ENCODE data around the gene JMJD8.

DNA sequence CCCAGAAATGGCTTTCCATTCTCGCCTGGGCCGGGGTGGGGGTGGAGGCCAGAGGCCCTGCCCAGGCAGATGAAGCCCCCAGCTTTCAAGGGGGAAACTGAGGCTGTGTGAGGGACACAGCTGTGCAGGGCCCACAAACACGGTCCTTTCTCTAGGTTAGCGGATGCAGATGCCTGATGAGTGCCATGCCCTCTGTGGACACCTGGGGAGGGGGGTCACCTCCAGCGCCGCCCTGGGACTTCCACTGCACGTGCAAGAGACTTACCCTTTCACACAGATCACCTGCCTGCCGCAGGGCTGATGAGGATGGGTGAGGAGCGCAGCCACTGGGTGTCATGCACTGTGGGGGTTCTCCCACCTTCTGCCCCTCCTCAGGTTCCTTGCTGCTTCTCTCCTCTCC lies 34.3 kb upstream of the JMJD8 start:
- TF ChIP-seq, protein P1, sequence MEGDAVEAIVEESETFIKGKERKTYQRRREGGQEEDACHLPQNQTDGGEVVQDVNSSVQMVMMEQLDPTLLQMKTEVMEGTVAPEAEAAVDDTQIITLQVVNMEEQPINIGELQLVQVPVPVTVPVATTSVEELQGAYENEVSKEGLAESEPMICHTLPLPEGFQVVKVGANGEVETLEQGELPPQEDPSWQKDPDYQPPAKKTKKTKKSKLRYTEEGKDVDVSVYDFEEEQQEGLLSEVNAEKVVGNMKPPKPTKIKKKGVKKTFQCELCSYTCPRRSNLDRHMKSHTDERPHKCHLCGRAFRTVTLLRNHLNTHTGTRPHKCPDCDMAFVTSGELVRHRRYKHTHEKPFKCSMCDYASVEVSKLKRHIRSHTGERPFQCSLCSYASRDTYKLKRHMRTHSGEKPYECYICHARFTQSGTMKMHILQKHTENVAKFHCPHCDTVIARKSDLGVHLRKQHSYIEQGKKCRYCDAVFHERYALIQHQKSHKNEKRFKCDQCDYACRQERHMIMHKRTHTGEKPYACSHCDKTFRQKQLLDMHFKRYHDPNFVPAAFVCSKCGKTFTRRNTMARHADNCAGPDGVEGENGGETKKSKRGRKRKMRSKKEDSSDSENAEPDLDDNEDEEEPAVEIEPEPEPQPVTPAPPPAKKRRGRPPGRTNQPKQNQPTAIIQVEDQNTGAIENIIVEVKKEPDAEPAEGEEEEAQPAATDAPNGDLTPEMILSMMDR (IDR thresholded peaks at IDR 0.05; ENCODE audit: insufficient read depth, low read length): no peak
- no peak for TF ChIP-seq GABPA (IDR thresholded peaks at IDR 0.05; ENCODE audit: low read depth)
- TF ChIP-seq, protein P2, sequence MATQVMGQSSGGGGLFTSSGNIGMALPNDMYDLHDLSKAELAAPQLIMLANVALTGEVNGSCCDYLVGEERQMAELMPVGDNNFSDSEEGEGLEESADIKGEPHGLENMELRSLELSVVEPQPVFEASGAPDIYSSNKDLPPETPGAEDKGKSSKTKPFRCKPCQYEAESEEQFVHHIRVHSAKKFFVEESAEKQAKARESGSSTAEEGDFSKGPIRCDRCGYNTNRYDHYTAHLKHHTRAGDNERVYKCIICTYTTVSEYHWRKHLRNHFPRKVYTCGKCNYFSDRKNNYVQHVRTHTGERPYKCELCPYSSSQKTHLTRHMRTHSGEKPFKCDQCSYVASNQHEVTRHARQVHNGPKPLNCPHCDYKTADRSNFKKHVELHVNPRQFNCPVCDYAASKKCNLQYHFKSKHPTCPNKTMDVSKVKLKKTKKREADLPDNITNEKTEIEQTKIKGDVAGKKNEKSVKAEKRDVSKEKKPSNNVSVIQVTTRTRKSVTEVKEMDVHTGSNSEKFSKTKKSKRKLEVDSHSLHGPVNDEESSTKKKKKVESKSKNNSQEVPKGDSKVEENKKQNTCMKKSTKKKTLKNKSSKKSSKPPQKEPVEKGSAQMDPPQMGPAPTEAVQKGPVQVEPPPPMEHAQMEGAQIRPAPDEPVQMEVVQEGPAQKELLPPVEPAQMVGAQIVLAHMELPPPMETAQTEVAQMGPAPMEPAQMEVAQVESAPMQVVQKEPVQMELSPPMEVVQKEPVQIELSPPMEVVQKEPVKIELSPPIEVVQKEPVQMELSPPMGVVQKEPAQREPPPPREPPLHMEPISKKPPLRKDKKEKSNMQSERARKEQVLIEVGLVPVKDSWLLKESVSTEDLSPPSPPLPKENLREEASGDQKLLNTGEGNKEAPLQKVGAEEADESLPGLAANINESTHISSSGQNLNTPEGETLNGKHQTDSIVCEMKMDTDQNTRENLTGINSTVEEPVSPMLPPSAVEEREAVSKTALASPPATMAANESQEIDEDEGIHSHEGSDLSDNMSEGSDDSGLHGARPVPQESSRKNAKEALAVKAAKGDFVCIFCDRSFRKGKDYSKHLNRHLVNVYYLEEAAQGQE (IDR thresholded peaks at IDR 0.05; ENCODE audit: insufficient replicate concordance, low read depth): no peak
